Measurements from ENCODE around the gene TAS2R8. TPM values are rescaled to one million over a fixed set of nuclear protein-coding genes. Genes with fewer than 3 reads are reported as not detected.
A peak's percentile ranks its signal among the peaks of the same experiment; 100 is the strongest.

TAS2R8 gene
- total RNA-seq (not detected), polyA plus RNA-seq (not detected)
- long read RNA-seq, donor 1, result 0 reads
- long read RNA-seq, donor 2, result 0 reads
- long read RNA-seq, donor 3, result 0 reads

GRCh38 chr12:10807186-10807585 is at the start of gene TAS2R8:
TSS of gene TAS2R8 (minus strand) at chr12:10807286. CDS start at chr12:10806980, 306 bp downstream.
- DNase-seq, result no peak
- H3K36me3 ChIP-seq, result no peaks in the 10 kb centered on the region
- TF ChIP-seq CTCF (IDR thresholded peaks at IDR 0.05), result no peak
- H3K4me1 ChIP-seq, result no peaks in the 10 kb centered on the region
- intact Hi-C loops (cut with DNase I), result no loop called here
- H3K9me3 ChIP-seq, result no peaks in the 10 kb centered on the region
- 74 to 79% methylated on average over 1 of the region's 1 CpG for WGBS, 2 donors
- no peak within 1 kb of the TSS for H3K4me3 ChIP-seq
- H3K27me3 ChIP-seq, result peaks cover 0 to 4% (median 0%) of the 10 kb centered on the region in 7 donors
- H3K27ac ChIP-seq, result no peak within 1 kb of the TSS
- ATAC-seq, result no peak

GRCh38 chr12:10855807-10856206 is 48.7 kb upstream of the TAS2R8 start:
- Histone ChIP-seq H3K27ac (no peak overlapping the region), H3K9me3 (peaks cover 0 to 34% (median 7%) of the 10 kb centered on the region in 11 donors), H3K27me3 (no peaks in the 10 kb centered on the region), H3K4me1 (peaks cover 0 to 4% (median 0%) of the 10 kb centered on the region in 9 donors), H3K4me3 (no peak overlapping the region), H3K36me3 (peaks cover 0 to 47% (median 6%) of the 10 kb centered on the region in 9 donors)
- WGBS, 2 donors, result 97 to 100% methylated on average over 2 of the region's 2 CpGs
- TF ChIP-seq CTCF (IDR thresholded peaks at IDR 0.05), result no peak
- ATAC-seq (no peak), DNase-seq (no peak)
- intact Hi-C loops (cut with DNase I), result no loop called here

GRCh38 chr12:10853776-10854175 is 46.7 kb upstream of the TAS2R8 start:
- ATAC-seq, result peak in 2 of 8 donors; percentile 41 to 64
- Histone ChIP-seq H3K4me1 (peaks cover 0 to 4% (median 0%) of the 10 kb centered on the region in 9 donors), H3K36me3 (peaks cover 0 to 54% (median 6%) of the 10 kb centered on the region in 9 donors), H3K4me3 (no peak overlapping the region), H3K9me3 (peaks cover 0 to 34% (median 7%) of the 10 kb centered on the region in 11 donors), H3K27ac (no peak overlapping the region), H3K27me3 (no peaks in the 10 kb centered on the region)
- no peak for DNase-seq
- TF ChIP-seq CTCF (IDR thresholded peaks at IDR 0.05), result no peak
- intact Hi-C loops (cut with DNase I), result no loop called here
- WGBS, 2 donors, result 51 to 69% methylated on average over 2 of the region's 2 CpGs

GRCh38 chr12:10851243-10851858 is 44.3 kb upstream of the TAS2R8 start:
- Histone ChIP-seq H3K27ac (no peak overlapping the region), H3K36me3 (peaks cover 0 to 46% (median 8%) of the 10 kb centered on the region in 9 donors), H3K27me3 (no peaks in the 10 kb centered on the region), H3K4me1 (peaks cover 0 to 4% (median 0%) of the 10 kb centered on the region in 9 donors), H3K9me3 (peaks cover 0 to 10% (median 5%) of the 10 kb centered on the region in 11 donors), H3K4me3 (no peak overlapping the region)
- intact Hi-C loops (cut with DNase I), result no loop called here
- ATAC-seq (no peak), DNase-seq (no peak)
- no peak for TF ChIP-seq CTCF (IDR thresholded peaks at IDR 0.05)
- 81% methylated on average over 4 of the region's 4 CpGs for WGBS, 2 donors
